ENCODE measurements around the gene CTNNA2. TPM values are rescaled to one million over a fixed set of nuclear protein-coding genes. Genes with fewer than 3 reads are reported as not detected.

The CTNNA2 gene
- polyA plus RNA-seq, 1 of the 3 experiments (the other 2 are of a cell fraction), result 0.30 TPM

DNA sequence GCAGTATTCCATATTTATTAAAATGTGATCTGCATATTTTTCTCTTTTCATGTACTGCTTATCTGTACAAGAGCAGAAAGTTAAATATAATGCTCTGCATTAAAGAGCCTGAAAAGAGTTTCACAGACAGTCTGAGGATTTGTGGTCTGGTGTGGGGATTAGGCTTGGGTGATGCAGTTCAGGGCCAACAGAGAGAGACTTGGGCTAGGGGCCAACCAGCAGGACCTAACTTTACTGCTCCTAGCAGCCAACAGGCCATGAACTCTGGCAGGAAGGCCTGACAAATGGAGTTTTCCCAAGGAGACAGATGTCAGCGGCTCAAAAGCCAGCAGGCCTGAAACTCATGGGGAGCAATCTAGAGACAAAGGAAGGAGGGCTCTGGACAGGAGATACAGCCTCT, 622.1 kb downstream of the CTNNA2 start:
- no peak overlapping the region for H2AFZ ChIP-seq (ENCODE audit: low read depth)
- no peak overlapping the region for H3K27ac ChIP-seq (ENCODE audit: low read depth in 2 of 2, low read length in 1 of 2)
- no peaks in the 10 kb centered on the region for H3K9me3 ChIP-seq
- H3K27me3 ChIP-seq (ENCODE audit: insufficient read depth), result no peaks in the 10 kb centered on the region; the same call in 1 of the 2 replicates
- no peak for TF ChIP-seq MEF2A (IDR thresholded peaks at IDR 0.05; ENCODE audit: borderline replicate concordance, low read depth)
- no peak for TF ChIP-seq NRF1 (IDR thresholded peaks at IDR 0.05; ENCODE audit: low read depth, low read length)
- no peak for TF ChIP-seq TAF1 (IDR thresholded peaks at IDR 0.05; ENCODE audit: borderline replicate concordance, low read depth, low read length)
- no peak for TF ChIP-seq JUND (IDR thresholded peaks at IDR 0.05)
- TF ChIP-seq EP300 (IDR thresholded peaks at IDR 0.05; ENCODE audit: borderline replicate concordance in 1 of 2, low read depth in 1 of 2, low read length in 1 of 2), result no peak
- TF ChIP-seq EZH2phosphoT487 (IDR thresholded peaks at IDR 0.05; ENCODE audit: borderline replicate concordance, low read depth), result no peak
- TF ChIP-seq SMC3 (IDR thresholded peaks at IDR 0.05; ENCODE audit: low read depth, low read length), result no peak
- TF ChIP-seq FOSL2 (IDR thresholded peaks at IDR 0.05; ENCODE audit: borderline replicate concordance, low read depth), result no peak
- TF ChIP-seq, protein P1, sequence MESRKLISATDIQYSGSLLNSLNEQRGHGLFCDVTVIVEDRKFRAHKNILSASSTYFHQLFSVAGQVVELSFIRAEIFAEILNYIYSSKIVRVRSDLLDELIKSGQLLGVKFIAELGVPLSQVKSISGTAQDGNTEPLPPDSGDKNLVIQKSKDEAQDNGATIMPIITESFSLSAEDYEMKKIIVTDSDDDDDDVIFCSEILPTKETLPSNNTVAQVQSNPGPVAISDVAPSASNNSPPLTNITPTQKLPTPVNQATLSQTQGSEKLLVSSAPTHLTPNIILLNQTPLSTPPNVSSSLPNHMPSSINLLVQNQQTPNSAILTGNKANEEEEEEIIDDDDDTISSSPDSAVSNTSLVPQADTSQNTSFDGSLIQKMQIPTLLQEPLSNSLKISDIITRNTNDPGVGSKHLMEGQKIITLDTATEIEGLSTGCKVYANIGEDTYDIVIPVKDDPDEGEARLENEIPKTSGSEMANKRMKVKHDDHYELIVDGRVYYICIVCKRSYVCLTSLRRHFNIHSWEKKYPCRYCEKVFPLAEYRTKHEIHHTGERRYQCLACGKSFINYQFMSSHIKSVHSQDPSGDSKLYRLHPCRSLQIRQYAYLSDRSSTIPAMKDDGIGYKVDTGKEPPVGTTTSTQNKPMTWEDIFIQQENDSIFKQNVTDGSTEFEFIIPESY (IDR thresholded peaks at IDR 0.05; ENCODE audit: borderline replicate concordance, low read depth), result no peak
- no peak for TF ChIP-seq MAX (IDR thresholded peaks at IDR 0.05; ENCODE audit: low read depth)
- TF ChIP-seq SIN3A (IDR thresholded peaks at IDR 0.05; ENCODE audit: borderline replicate concordance, low read depth, low read length), result no peak
- TF ChIP-seq RAD21 (IDR thresholded peaks at IDR 0.05; ENCODE audit: low read length), result no peak
- no peak for TF ChIP-seq YY1 (IDR thresholded peaks at IDR 0.05; ENCODE audit: low read depth)
- H4K20me1 ChIP-seq (ENCODE audit: insufficient read depth), result no peaks in the 10 kb centered on the region
- no peaks in the 10 kb centered on the region for H3F3A ChIP-seq (replicated peaks; ENCODE audit: insufficient read depth)
- CTCF ChIA-PET, result no interaction called here
- POLR2A ChIA-PET, result no interaction called here
- H3K9me2 ChIP-seq, result no peaks in the 10 kb centered on the region
- H3K9ac ChIP-seq, result no peak overlapping the region
- H3K36me3 ChIP-seq (replicated peaks in 1 of 2; ENCODE audit: control insufficient read depth in 1 of 2, insufficient read depth in 2 of 2, low read length in 1 of 2), result no peaks in the 10 kb centered on the region
- no peak overlapping the region for H3K4me2 ChIP-seq
- 44% methylated on average over 1 of the region's 1 CpG for WGBS (ENCODE audit: low lambda C conversion rate)
- no peaks in the 10 kb centered on the region for H3K4me1 ChIP-seq (ENCODE audit: control insufficient read depth in 1 of 2, insufficient read depth in 2 of 2, low read depth in 1 of 2, low read length in 1 of 2)
- no peak for DNase-seq
- no peak overlapping the region for H3K4me3 ChIP-seq (ENCODE audit: low read depth in 2 of 2, low read length in 1 of 2)
- no peaks in the 10 kb centered on the region for H3K79me2 ChIP-seq (ENCODE audit: insufficient read depth)

DNA sequence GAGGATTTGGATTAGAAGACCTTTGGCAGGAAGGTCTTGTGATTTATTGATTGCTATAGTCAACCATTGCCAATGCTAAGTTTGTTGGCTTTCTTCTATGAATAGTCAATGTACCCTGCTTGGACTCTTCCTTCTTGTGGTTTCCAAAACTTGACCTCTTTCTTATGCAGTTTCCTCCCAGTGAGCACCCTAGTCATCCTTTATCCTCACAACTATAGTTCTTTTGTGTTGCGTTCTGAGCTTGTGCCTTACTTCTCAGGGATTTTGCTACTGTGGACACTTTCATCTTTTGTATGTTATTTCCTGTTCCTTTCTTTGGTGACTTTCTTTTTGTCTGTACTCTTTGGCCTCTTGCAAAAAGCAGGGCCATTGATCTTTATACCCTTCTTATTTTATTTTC, 623.5 kb downstream of the CTNNA2 start:
- Histone ChIP-seq H3K9me2 (no peaks in the 10 kb centered on the region), H3K4me2 (no peak overlapping the region), H3K9me3 (no peaks in the 10 kb centered on the region), H3K9ac (no peak overlapping the region), H4K20me1 (ENCODE audit: insufficient read depth) (no peaks in the 10 kb centered on the region), H3K27ac (ENCODE audit: low read depth in 2 of 2, low read length in 1 of 2) (no peak overlapping the region), H3K27me3 (ENCODE audit: insufficient read depth) (no peaks in the 10 kb centered on the region; the same call in 1 of the 2 replicates), H2AFZ (ENCODE audit: low read depth) (no peak overlapping the region), H3K4me3 (ENCODE audit: low read depth in 2 of 2, low read length in 1 of 2) (no peak overlapping the region), H3K79me2 (ENCODE audit: insufficient read depth) (no peaks in the 10 kb centered on the region), H3K36me3 (replicated peaks in 1 of 2; ENCODE audit: control insufficient read depth in 1 of 2, insufficient read depth in 2 of 2, low read length in 1 of 2) (no peaks in the 10 kb centered on the region), H3K4me1 (ENCODE audit: control insufficient read depth in 1 of 2, insufficient read depth in 2 of 2, low read depth in 1 of 2, low read length in 1 of 2) (no peaks in the 10 kb centered on the region), H3F3A (replicated peaks; ENCODE audit: insufficient read depth) (no peaks in the 10 kb centered on the region)
- DNase-seq, result no peak
- CTCF ChIA-PET, result no interaction called here
- WGBS (ENCODE audit: low lambda C conversion rate), result 56% methylated on average over 1 of the region's 1 CpG
- POLR2A ChIA-PET, result no interaction called here
- TF ChIP-seq RFX5 (IDR thresholded peaks at IDR 0.05; ENCODE audit: low read length) (no peak), RCOR1 (IDR thresholded peaks at IDR 0.05; ENCODE audit: low read length) (no peak), EZH2phosphoT487 (IDR thresholded peaks at IDR 0.05; ENCODE audit: borderline replicate concordance, low read depth) (no peak), SIN3A (IDR thresholded peaks at IDR 0.05; ENCODE audit: borderline replicate concordance, low read depth, low read length) (no peak), PBX3 (IDR thresholded peaks at IDR 0.05) (no peak), TCF12 (IDR thresholded peaks at IDR 0.05) (no peak), RXRA (IDR thresholded peaks at IDR 0.05; ENCODE audit: borderline replicate concordance, low read depth) (no peak), FOXM1 (IDR thresholded peaks at IDR 0.05; ENCODE audit: low read depth) (no peak), POLR2AphosphoS5 (IDR thresholded peaks at IDR 0.05; ENCODE audit: low read depth, low read length) (no peak), MAX (IDR thresholded peaks at IDR 0.05; ENCODE audit: low read depth) (no peak), FOSL2 (IDR thresholded peaks at IDR 0.05; ENCODE audit: borderline replicate concordance, low read depth) (no peak), MEF2A (IDR thresholded peaks at IDR 0.05; ENCODE audit: borderline replicate concordance, low read depth) (no peak), JUND (IDR thresholded peaks at IDR 0.05) (no peak), SMC3 (IDR thresholded peaks at IDR 0.05; ENCODE audit: low read depth, low read length) (no peak), TEAD4 (IDR thresholded peaks at IDR 0.05; ENCODE audit: borderline replicate concordance, insufficient read depth) (no peak)
- TF ChIP-seq, protein P2, sequence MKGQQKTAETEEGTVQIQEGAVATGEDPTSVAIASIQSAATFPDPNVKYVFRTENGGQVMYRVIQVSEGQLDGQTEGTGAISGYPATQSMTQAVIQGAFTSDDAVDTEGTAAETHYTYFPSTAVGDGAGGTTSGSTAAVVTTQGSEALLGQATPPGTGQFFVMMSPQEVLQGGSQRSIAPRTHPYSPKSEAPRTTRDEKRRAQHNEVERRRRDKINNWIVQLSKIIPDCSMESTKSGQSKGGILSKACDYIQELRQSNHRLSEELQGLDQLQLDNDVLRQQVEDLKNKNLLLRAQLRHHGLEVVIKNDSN (IDR thresholded peaks at IDR 0.05; ENCODE audit: borderline replicate concordance, low read depth), result no peak
- TF ChIP-seq, protein P1 (IDR thresholded peaks at IDR 0.05; ENCODE audit: borderline replicate concordance, low read depth), result no peak

All from SK-N-SH (cell line).